Liver (tissue), 9 donors: ENCODE data around the gene SPHKAP. TPM values are rescaled to one million over a fixed set of nuclear protein-coding genes. Genes with fewer than 3 reads are reported as not detected.

Experiments used
- DNase-seq: peaks from one replicate; pipeline ENCODE4 v3.0.0-alpha.2; 2017; ENCODE audit warnings: low spot score
- H3K27ac ChIP-seq, 2 donors: one replicate each; pipeline ENCODE4 v1.7.0; 2013; ENCODE audit warnings: inconsistent platforms in 2 of 2, low read length in 2 of 2, control low read depth in 1 of 2, low read depth in 1 of 2, mild to moderate bottlenecking in 1 of 2
- H3K27me3 ChIP-seq, 4 donors: one replicate each; pipeline versions ENCODE4 v1.6.1 to v1.7.0; 2013; ENCODE audit warnings: low read length in 3 of 4, inconsistent platforms in 1 of 4, mild to moderate bottlenecking in 1 of 4, moderate library complexity in 1 of 4; ENCODE audit not compliant: control insufficient read depth in 4 of 4, insufficient read depth in 4 of 4
- H3K36me3 ChIP-seq, 4 donors: one replicate each; pipeline versions ENCODE4 v1.6.1 to v1.7.0; 2013; ENCODE audit warnings: low read length in 3 of 4, mild to moderate bottlenecking in 3 of 4, low read depth in 1 of 4, moderate library complexity in 1 of 4; ENCODE audit not compliant: control insufficient read depth in 4 of 4, insufficient read depth in 3 of 4
- H3K4me1 ChIP-seq, 4 donors: one replicate each; pipeline versions ENCODE4 v1.6.1 to v1.7.0; 2013; ENCODE audit warnings: low read length in 3 of 4, mild to moderate bottlenecking in 3 of 4, moderate library complexity in 1 of 4; ENCODE audit not compliant: control insufficient read depth in 4 of 4, insufficient read depth in 4 of 4
- H3K4me3 ChIP-seq, 3 donors: one replicate each; pipeline versions ENCODE4 v1.6.1 to v1.7.0; 2013; ENCODE audit warnings: low read length in 3 of 3, control low read depth in 1 of 3, low read depth in 1 of 3, mild to moderate bottlenecking in 1 of 3
- H3K9ac ChIP-seq, 2 donors: one replicate each; pipeline ENCODE4 v1.7.0; 2013; ENCODE audit warnings: low read length in 2 of 2, mild to moderate bottlenecking in 2 of 2, moderate library complexity in 2 of 2, control low read depth in 1 of 2, low read depth in 1 of 2
- H3K9me3 ChIP-seq, 4 donors: one replicate each; pipeline versions ENCODE4 v1.6.1 to v1.7.0; 2013; ENCODE audit warnings: low read length in 3 of 4; ENCODE audit not compliant: control insufficient read depth in 4 of 4
- ATF3 ChIP-seq: IDR thresholded peaks from 2 replicates; pipeline ENCODE4 v1.6.1; 2016; ENCODE audit warnings: antibody characterized with exemption
- CTCF ChIP-seq: fragments of 150-350 bp; IDR thresholded peaks from 2 replicates; pipeline ENCODE4 v1.5.1; 2017; ENCODE audit warnings: improper control_type of control experiment, low read depth, low read length; ENCODE audit not compliant: missing input control
- EGR1 ChIP-seq, 2 donors: IDR thresholded peaks; 2 replicates each; pipeline ENCODE4 v1.6.1; 2016 to 2018; ENCODE audit warnings: antibody characterized with exemption in 2 of 2, low read depth in 2 of 2
- FOXA1 ChIP-seq: IDR thresholded peaks from 2 replicates; pipeline ENCODE4 v1.6.1; 2016; ENCODE audit warnings: antibody characterized with exemption
- FOXA2 ChIP-seq: IDR thresholded peaks from 2 replicates; pipeline ENCODE4 v1.6.1; 2016; ENCODE audit warnings: antibody characterized with exemption
- GABPA ChIP-seq, 2 donors: IDR thresholded peaks in 1 of 2; conservative IDR thresholded peaks in 1 of 2; 2 replicates each; pipeline ENCODE4 v1.6.1; 2016; ENCODE audit warnings: antibody characterized with exemption in 2 of 2, mild to moderate bottlenecking in 1 of 2, moderate library complexity in 1 of 2
- HNF4A ChIP-seq, 2 donors: conservative IDR thresholded peaks; 2 replicates each; pipeline ENCODE4 v1.6.1; 2016; ENCODE audit warnings: antibody characterized with exemption in 2 of 2, mild to moderate bottlenecking in 2 of 2
- HNF4G ChIP-seq: IDR thresholded peaks from 2 replicates; pipeline ENCODE4 v1.6.1; 2016; ENCODE audit warnings: antibody characterized with exemption
- JUND ChIP-seq, 2 donors: IDR thresholded peaks; 2 replicates each; pipeline ENCODE4 v1.6.1; 2016; ENCODE audit warnings: antibody characterized with exemption in 2 of 2
- MAX ChIP-seq: IDR thresholded peaks from 2 replicates; pipeline ENCODE4 v1.6.1; 2016; ENCODE audit warnings: antibody characterized with exemption
- NR2F2 ChIP-seq: IDR thresholded peaks from 2 replicates; pipeline ENCODE4 v1.6.1; 2016; ENCODE audit warnings: antibody characterized with exemption
- RAD21 ChIP-seq, 2 donors: IDR thresholded peaks; 2 replicates each; pipeline ENCODE4 v1.6.1; 2016; ENCODE audit warnings: antibody characterized with exemption in 2 of 2, mild to moderate bottlenecking in 2 of 2
- REST ChIP-seq: IDR thresholded peaks from 2 replicates; pipeline ENCODE4 v1.6.1; 2016; ENCODE audit warnings: antibody characterized with exemption, mild to moderate bottlenecking
- RXRA ChIP-seq, 2 donors: IDR thresholded peaks; 2 replicates each; pipeline ENCODE4 v1.6.1; 2017 to 2018; ENCODE audit warnings: antibody characterized with exemption in 2 of 2, mild to moderate bottlenecking in 1 of 2
- SP1 ChIP-seq: IDR thresholded peaks from 2 replicates; pipeline ENCODE4 v1.6.1; 2018; ENCODE audit warnings: antibody characterized with exemption, mild to moderate bottlenecking
- TAF1 ChIP-seq: conservative IDR thresholded peaks from 2 replicates; pipeline ENCODE4 v1.6.1; 2016; ENCODE audit warnings: antibody characterized with exemption, mild to moderate bottlenecking
- YY1 ChIP-seq: IDR thresholded peaks from 2 replicates; pipeline ENCODE4 v1.6.1; 2016; ENCODE audit warnings: antibody characterized with exemption, mild to moderate bottlenecking
- ZBTB33 ChIP-seq: IDR thresholded peaks from 2 replicates; pipeline ENCODE4 v1.6.1; 2016; ENCODE audit warnings: antibody characterized with exemption
- WGBS: extraction: QIAGEN DNeasy Blood & Tissue Kit; methylation state at CpG from one replicate; pipeline ENCODE4 v1.1.7; 2013; 5-methylcytosine and 5-hydroxymethylcytosine counted together
- polyA plus RNA-seq, 2 donors: library from polyadenylated mRNA; stranded (reverse) in 1 of 2; unstranded in 1 of 2; fragments of 200-250 nt in 1 of 2; fragments of >200 nt in 1 of 2; fragmentation: Nextera tagmentation in 1 of 2; extraction: Ambion mirVana in 1 of 2; gene quantifications; one replicate each; pipeline versions ENCODE4 v1.2.1 to v1.2.3, GENCODE V29; 2013 to 2015
- total RNA-seq, 2 donors: library from RNA; depleted of rRNA; stranded (reverse); fragments of >200 nt; gene quantifications; one replicate each; pipeline ENCODE4 v1.2.3, GENCODE V29; 2014
- donor health status: healthy.
- donor health status: healthy.
- donor health status: healthy.
- donor health status: healthy.
- donor health status: healthy.

SPHKAP gene
- total and polyA plus RNA-seq, 4 donors = not detected

- Histone ChIP-seq H3K27ac (no peak overlapping the region), H3K27me3 (no peaks in the 10 kb centered on the region), H3K9ac (no peak overlapping the region), H3K9me3 (peaks cover 0 to 7% (median 0%) of the 10 kb centered on the region in 4 donors), H3K4me1 (no peaks in the 10 kb centered on the region), H3K4me3 (no peak overlapping the region), H3K36me3 (no peaks in the 10 kb centered on the region)
- WGBS = 31% methylated on average over 2 of the region's 2 CpGs
- TF ChIP-seq NR2F2 (no peak), REST (no peak), FOXA2 (no peak), CTCF (no peak), ATF3 (no peak), RAD21 (IDR thresholded peaks at IDR 0.05) (no peak), EGR1 (IDR thresholded peaks at IDR 0.05; ENCODE audit: low read depth in 2 of 2) (no peak), JUND (IDR thresholded peaks at IDR 0.05) (no peak)
- no peak for DNase-seq
Measured at GRCh38 chr2:228084717-228085116, 96.8 kb downstream of the SPHKAP start.

- Histone ChIP-seq H3K9me3 (no peaks in the 10 kb centered on the region), H3K4me1 (no peaks in the 10 kb centered on the region), H3K27me3 (no peaks in the 10 kb centered on the region), H3K9ac (no peak overlapping the region), H3K4me3 (no peak overlapping the region), H3K36me3 (no peaks in the 10 kb centered on the region), H3K27ac (no peak overlapping the region)
- 85% methylated on average over 2 of the region's 2 CpGs for WGBS
- no peak for DNase-seq
- TF ChIP-seq NR2F2 (no peak), ZBTB33 (no peak), FOXA1 (no peak), HNF4A (conservative IDR thresholded peaks at IDR 0.05) (no peak), REST (no peak), RXRA (IDR thresholded peaks at IDR 0.05) (no peak), MAX (no peak), TAF1 (no peak), JUND (IDR thresholded peaks at IDR 0.05) (no peak), RAD21 (IDR thresholded peaks at IDR 0.05) (no peak), ATF3 (no peak), HNF4G (no peak), FOXA2 (no peak), EGR1 (IDR thresholded peaks at IDR 0.05; ENCODE audit: low read depth in 2 of 2) (no peak), YY1 (no peak), CTCF (no peak), GABPA (IDR thresholded peaks at IDR 0.05 in 1 of 2, conservative IDR thresholded peaks at IDR 0.05 in 1 of 2) (no peak), SP1 (no peak)
Measured at GRCh38 chr2:228083131-228083530, 98.4 kb downstream of the SPHKAP start.
